Right lobe of liver (tissue), 6 donors: Measurements from ENCODE around the gene ARCN1. TPM values are rescaled to one million over a fixed set of nuclear protein-coding genes. Genes with fewer than 3 reads are reported as not detected.

Experiments
- ATAC-seq, 4 donors: fragments of 200-7000 bp; cut with Tn5 transposase; one replicate each; pipeline ENCODE4 v1.9.1; 2020; ENCODE audit warnings: mild to moderate bottlenecking in 4 of 4, moderate library complexity in 4 of 4
- DNase-seq, 3 donors: peaks; one replicate each; pipeline ENCODE4 v3.0.0-alpha.2; 2020
- H3K27ac ChIP-seq, 3 donors: fragments of 200-600 bp; one replicate each; pipeline ENCODE4 v1.8.0; 2022
- H3K27me3 ChIP-seq, 2 donors: fragments of 200-600 bp; one replicate each; pipeline ENCODE4 v1.8.0; 2022
- H3K36me3 ChIP-seq, 4 donors: fragments of 200-600 bp; sonication (generic) in 1 of 4; one replicate each; pipeline versions ENCODE4 v1.5.1 to v1.8.0; 2017 to 2022; ENCODE audit warnings: control low read depth in 1 of 4
- H3K4me1 ChIP-seq, 4 donors: fragments of 200-600 bp; sonication (generic) in 1 of 4; one replicate each; pipeline versions ENCODE4 v1.5.1 to v1.8.0; 2017 to 2022; ENCODE audit warnings: control low read depth in 1 of 4
- H3K4me3 ChIP-seq, 3 donors: fragments of 200-600 bp; one replicate each; pipeline ENCODE4 v1.8.0; 2022
- H3K9me3 ChIP-seq, 4 donors: fragments of 200-600 bp; sonication (generic) in 1 of 4; one replicate each; pipeline versions ENCODE4 v1.5.1 to v1.8.0; 2017 to 2022; ENCODE audit warnings: control low read depth in 1 of 4
- POLR2A ChIP-seq: fragments of 450-650 bp; IDR thresholded peaks from one replicate; pipeline ENCODE4 v1.6.1; 2017; ENCODE audit warnings: antibody characterized with exemption, mild to moderate bottlenecking
- WGBS: methylation state at CpG from one replicate; pipeline ENCODE4 v1.1.6; 2018; ENCODE audit warnings: low coverage, low lambda C conversion rate; ENCODE audit not compliant: insufficient coverage; ENCODE audit errors: missing lambda C conversion rate; 5-methylcytosine and 5-hydroxymethylcytosine counted together
- intact Hi-C, 2 donors: fragments of 100-400 bp; cut with DNase I; formaldehyde crosslinking; loops; one replicate each; pipeline versions ENCODE4 v1.11.2 to v1.14.1; 2022
- total RNA-seq, 6 experiments: library from RNA; depleted of rRNA in 2 of 6; stranded (reverse); fragments of >200 nt in 2 of 6; fragmentation: NEBNext Ultra II Directional in 3 of 6; extraction: Animal tissue kit (Norgen Biotek cat#: 25700) in 3 of 6; gene quantifications; one replicate each; pipeline versions ENCODE4 v1.1.0 to v1.2.4, GENCODE V29; 2016 to 2023
- TF ChIP-seq, protein P1 (sequence below), 4 donors: fragments of 200-600 bp in 3 of 4; fragments of 450-650 bp in 1 of 4; IDR thresholded peaks; one replicate each; pipeline versions ENCODE4 v1.5.1 to v1.8.0; 2016 to 2022; ENCODE audit warnings: antibody characterized with exemption in 4 of 4, mild to moderate bottlenecking in 2 of 4
- donor health status: DM: no; HTN: yes; CAD: no.
- donor health status: DM: no; HTN: no; CAD: no.
- donor health status: DM: no; HTN: no; CAD: no.
- donor health status: DM: no; HTN: yes; CAD: no.
- donor health status: DM: no; HTN: yes; CAD: no.

The ARCN1 gene
- total RNA-seq, 6 experiments from 2014 or later, result 58.3 to 91.7 (median 75.8) TPM

DNA sequence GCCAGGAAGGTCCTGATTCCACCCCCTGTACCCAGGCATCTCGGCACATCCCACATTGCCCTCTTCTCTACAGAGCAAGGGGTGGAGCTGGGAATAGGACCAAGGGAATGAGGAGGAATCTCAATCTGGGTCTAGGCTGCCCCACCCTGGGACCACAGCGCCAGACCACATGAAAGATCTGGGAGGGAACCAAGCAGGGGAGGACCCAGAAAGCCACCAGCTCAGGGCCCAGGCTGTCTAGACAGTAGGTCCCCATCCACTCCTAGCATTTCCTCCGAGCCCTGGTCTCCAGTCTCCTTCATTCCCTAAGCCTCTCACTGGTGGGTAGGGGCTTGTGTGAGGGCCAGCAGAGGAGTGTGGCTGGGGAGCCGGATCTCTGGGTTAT, 46.8 kb downstream of the ARCN1 start:
- H3K27me3 ChIP-seq, result no peaks in the 10 kb centered on the region
- ATAC-seq (peak in 1 of 4 donors; percentile 7), DNase-seq (no peak)
- no peak for TF ChIP-seq POLR2A
- TF ChIP-seq, protein P1, sequence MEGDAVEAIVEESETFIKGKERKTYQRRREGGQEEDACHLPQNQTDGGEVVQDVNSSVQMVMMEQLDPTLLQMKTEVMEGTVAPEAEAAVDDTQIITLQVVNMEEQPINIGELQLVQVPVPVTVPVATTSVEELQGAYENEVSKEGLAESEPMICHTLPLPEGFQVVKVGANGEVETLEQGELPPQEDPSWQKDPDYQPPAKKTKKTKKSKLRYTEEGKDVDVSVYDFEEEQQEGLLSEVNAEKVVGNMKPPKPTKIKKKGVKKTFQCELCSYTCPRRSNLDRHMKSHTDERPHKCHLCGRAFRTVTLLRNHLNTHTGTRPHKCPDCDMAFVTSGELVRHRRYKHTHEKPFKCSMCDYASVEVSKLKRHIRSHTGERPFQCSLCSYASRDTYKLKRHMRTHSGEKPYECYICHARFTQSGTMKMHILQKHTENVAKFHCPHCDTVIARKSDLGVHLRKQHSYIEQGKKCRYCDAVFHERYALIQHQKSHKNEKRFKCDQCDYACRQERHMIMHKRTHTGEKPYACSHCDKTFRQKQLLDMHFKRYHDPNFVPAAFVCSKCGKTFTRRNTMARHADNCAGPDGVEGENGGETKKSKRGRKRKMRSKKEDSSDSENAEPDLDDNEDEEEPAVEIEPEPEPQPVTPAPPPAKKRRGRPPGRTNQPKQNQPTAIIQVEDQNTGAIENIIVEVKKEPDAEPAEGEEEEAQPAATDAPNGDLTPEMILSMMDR (IDR thresholded peaks at IDR 0.05), result no peak
- H3K9me3 ChIP-seq, result no peaks in the 10 kb centered on the region
- H3K4me1 ChIP-seq, result no peaks in the 10 kb centered on the region
- H3K4me3 ChIP-seq, result no peak overlapping the region
- intact Hi-C loops, result no loop called here
- H3K27ac ChIP-seq, result peak overlapping the region; percentile 17 to 80 (median 52)
- WGBS, result 33% methylated on average over 3 of the region's 4 CpGs
- no peaks in the 10 kb centered on the region for H3K36me3 ChIP-seq

DNA sequence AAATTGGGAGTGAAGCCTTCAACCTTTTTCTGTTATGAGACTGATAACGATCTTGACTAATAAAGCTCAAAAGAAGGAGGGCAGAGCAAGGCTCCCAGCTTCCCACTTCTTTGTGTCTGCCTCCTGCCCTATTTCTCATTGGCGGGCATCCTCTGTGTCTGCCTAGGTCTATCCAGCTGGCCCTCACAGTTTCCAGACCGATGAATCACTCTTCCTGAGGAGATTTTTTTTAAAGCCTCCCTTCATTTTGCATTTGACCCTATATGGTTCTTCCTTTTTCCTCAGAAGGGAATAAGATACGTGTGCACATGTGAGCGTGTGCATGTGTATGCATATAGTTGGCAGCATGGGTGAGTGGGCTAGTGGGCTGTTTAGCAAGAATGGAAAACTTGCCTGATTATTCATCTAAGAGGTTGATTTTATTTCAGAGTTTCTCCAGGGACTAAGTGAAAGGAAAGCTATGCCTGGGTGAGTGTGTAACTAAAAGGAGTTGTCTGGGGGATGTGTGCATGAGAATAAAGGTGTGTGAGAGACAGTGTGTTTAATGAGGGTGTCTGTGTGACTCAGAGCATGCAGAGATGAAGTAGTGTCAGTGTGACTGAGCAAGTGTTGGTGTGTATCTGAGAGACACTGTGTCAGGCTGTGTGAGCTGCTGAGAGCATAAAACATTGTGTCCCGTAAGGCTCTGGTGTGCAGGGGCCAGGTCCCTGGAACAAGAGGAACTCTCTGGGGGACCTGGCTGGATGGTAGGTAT, 47.4 kb downstream of the ARCN1 start:
- Histone ChIP-seq H3K27ac (peak overlapping the region; percentile 17 to 80 (median 52)), H3K27me3 (no peaks in the 10 kb centered on the region), H3K9me3 (no peaks in the 10 kb centered on the region), H3K4me1 (no peaks in the 10 kb centered on the region), H3K36me3 (no peaks in the 10 kb centered on the region), H3K4me3 (no peak overlapping the region)
- intact Hi-C loops, result no loop called here
- 47% methylated on average over 5 of the region's 6 CpGs for WGBS
- ATAC-seq (peak; percentile 25 to 57 (median 51)), DNase-seq (no peak)
- TF ChIP-seq, protein P1 (IDR thresholded peaks at IDR 0.05), result no peak
- no peak for TF ChIP-seq POLR2A

GRCh38 chr11:118620529-118621070, 48.4 kb downstream of the ARCN1 start:
- ATAC-seq (peak in 1 of 4 donors; percentile 3), DNase-seq (no peak)
- Histone ChIP-seq H3K27ac (peak overlapping the region in 2 of 3 donors; percentile 43 to 54), H3K27me3 (no peaks in the 10 kb centered on the region), H3K9me3 (no peaks in the 10 kb centered on the region), H3K36me3 (no peaks in the 10 kb centered on the region), H3K4me1 (no peaks in the 10 kb centered on the region), H3K4me3 (no peak overlapping the region)
- no peak for TF ChIP-seq POLR2A
- TF ChIP-seq, protein P1 (IDR thresholded peaks at IDR 0.05), result no peak
- intact Hi-C loops, result no loop called here
- WGBS, result 63% methylated on average over 2 of the region's 7 CpGs

- Histone ChIP-seq H3K27ac (peak overlapping the region in 2 of 3 donors; percentile 43 to 54), H3K4me3 (peak overlapping the region; percentile 3 to 43 (median 14)), H3K27me3 (no peaks in the 10 kb centered on the region), H3K9me3 (no peaks in the 10 kb centered on the region), H3K36me3 (no peaks in the 10 kb centered on the region), H3K4me1 (no peaks in the 10 kb centered on the region)
- DNase-seq (peak in 1 of 3 donors; percentile 73), ATAC-seq (peak; percentile 50 to 68 (median 64))
- no peak for TF ChIP-seq POLR2A
- TF ChIP-seq, protein P1 (IDR thresholded peaks at IDR 0.05), result no peak
- intact Hi-C loops, result no loop called here
- 10% methylated on average over 28 of the region's 38 CpGs for WGBS
Observed at GRCh38 chr11:118621071-118621783, 49.0 kb downstream of the ARCN1 start.
